B cell (primary cell): ENCODE data around the gene TMEM220.

Experiments
- CTCF ChIP-seq: fragments of 200-600 bp; IDR thresholded peaks from one replicate; pipeline ENCODE4 v1.8.0; 2022; ENCODE audit warnings: antibody characterized with exemption, mild to moderate bottlenecking
- EZH2 ChIP-seq: IDR thresholded peaks from 2 replicates; pipeline ENCODE4 v1.6.1; 2012; ENCODE audit warnings: borderline replicate concordance, low read depth, mild to moderate bottlenecking, moderate library complexity, low read length; ENCODE audit not compliant: insufficient read depth, poor library complexity, severe bottlenecking

DNA sequence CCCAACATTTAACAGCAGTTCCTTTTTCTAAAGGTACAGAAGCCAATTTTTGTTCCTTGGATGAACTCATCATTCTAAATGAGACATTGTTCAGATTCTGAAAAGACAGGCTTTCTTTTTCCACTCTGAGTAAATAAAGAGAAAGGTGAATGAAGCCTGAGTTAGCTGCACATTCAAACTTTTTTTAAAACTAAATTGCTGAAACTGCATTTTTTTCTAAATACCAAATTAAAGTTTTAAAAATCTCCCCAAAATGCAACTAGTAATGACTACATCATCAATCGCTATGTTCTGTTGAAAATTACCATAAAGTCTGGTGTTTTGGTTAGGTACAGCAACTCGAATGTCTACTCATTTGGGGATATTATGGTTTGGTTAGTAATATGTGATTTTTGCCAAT, 42.3 kb downstream of the TMEM220 start:
- no peak for TF ChIP-seq CTCF
- no peak for TF ChIP-seq EZH2
